Trophoblast cell (in vitro differentiated cells and primary cell): ENCODE measurements around the gene UNC79.
A peak's percentile ranks its signal among the peaks of the same experiment; 100 is the strongest.
"Not testable (repeated sequence)": the region's sequence is repeated elsewhere in the genome, so short reads cannot be mapped to it uniquely, and the experiment has no call there.

ENCODE experiments used
- DNase-seq, 2 donors: peaks; one replicate each; pipeline ENCODE4 v3.0.0-alpha.2; 2016
- H2AFZ ChIP-seq: 2 replicates; pipeline ENCODE4 v1.6.1; 2013; ENCODE audit warnings: low read length, moderate library complexity, mild to moderate bottlenecking; ENCODE audit not compliant: insufficient read depth, poor library complexity
- H2AK5ac ChIP-seq: 2 replicates; pipeline ENCODE4 v1.6.1; 2013; ENCODE audit warnings: mild to moderate bottlenecking, low read length
- H2BK120ac ChIP-seq: 2 replicates; pipeline ENCODE4 v1.6.1; 2013; ENCODE audit warnings: low read length, mild to moderate bottlenecking, moderate library complexity; ENCODE audit not compliant: insufficient read depth, poor library complexity
- H2BK12ac ChIP-seq: 2 replicates; pipeline ENCODE4 v1.6.1; 2013; ENCODE audit warnings: mild to moderate bottlenecking, low read length, moderate library complexity
- H2BK5ac ChIP-seq: 2 replicates; pipeline ENCODE4 v1.6.1; 2013; ENCODE audit warnings: low read length, low read depth, moderate library complexity, mild to moderate bottlenecking; ENCODE audit not compliant: poor library complexity
- H3K14ac ChIP-seq: 2 replicates; pipeline ENCODE4 v1.6.1; 2013; ENCODE audit warnings: mild to moderate bottlenecking, low read length
- H3K18ac ChIP-seq: 2 replicates; pipeline ENCODE4 v1.6.1; 2013; ENCODE audit warnings: mild to moderate bottlenecking, low read length
- H3K23ac ChIP-seq: 2 replicates; pipeline ENCODE4 v1.6.1; 2013; ENCODE audit warnings: low read length
- H3K27ac ChIP-seq: 2 replicates; pipeline ENCODE4 v1.5.1; 2013; ENCODE audit warnings: low read depth, mild to moderate bottlenecking, inconsistent platforms, low read length, moderate library complexity
- H3K27me3 ChIP-seq: 2 replicates; pipeline ENCODE4 v1.6.1; 2013; ENCODE audit warnings: inconsistent platforms, mild to moderate bottlenecking, low read length, moderate library complexity; ENCODE audit not compliant: insufficient read depth
- H3K36me3 ChIP-seq, 2 experiments: 1 replicate in 1 of 2; 2 replicates in 1 of 2; pipeline ENCODE4 v1.6.1; 2013; ENCODE audit warnings: low read length in 2 of 2, mild to moderate bottlenecking in 2 of 2, moderate library complexity in 1 of 2; ENCODE audit not compliant: insufficient read depth in 2 of 2, control insufficient read depth in 1 of 2
- H3K4ac ChIP-seq: 2 replicates; pipeline ENCODE4 v1.6.1; 2013; ENCODE audit warnings: low read depth, mild to moderate bottlenecking, low read length, moderate library complexity
- H3K4me1 ChIP-seq, 2 experiments: 1 replicate in 1 of 2; 2 replicates in 1 of 2; pipeline ENCODE4 v1.6.1; 2013; ENCODE audit warnings: low read length in 2 of 2, mild to moderate bottlenecking in 2 of 2, moderate library complexity in 1 of 2; ENCODE audit not compliant: insufficient read depth in 2 of 2, control insufficient read depth in 1 of 2
- H3K4me2 ChIP-seq: 2 replicates; pipeline ENCODE4 v1.6.1; 2013; ENCODE audit warnings: inconsistent platforms, mild to moderate bottlenecking, low read length, moderate library complexity
- H3K4me3 ChIP-seq: 2 replicates; pipeline ENCODE4 v1.5.1; 2013; ENCODE audit warnings: mild to moderate bottlenecking, low read depth, low read length, inconsistent platforms
- H3K79me1 ChIP-seq: one replicate; pipeline ENCODE4 v1.6.1; 2013; ENCODE audit warnings: low read length
- H3K79me2 ChIP-seq: 2 replicates; pipeline ENCODE4 v1.6.1; 2013; ENCODE audit warnings: low read length, mild to moderate bottlenecking; ENCODE audit not compliant: control insufficient read depth, insufficient read depth, poor library complexity
- H3K9ac ChIP-seq: 2 replicates; pipeline ENCODE4 v1.6.1; 2013; ENCODE audit warnings: mild to moderate bottlenecking, low read length
- H3K9me3 ChIP-seq: 2 replicates; pipeline ENCODE4 v1.6.1; 2013; ENCODE audit warnings: low read depth, mild to moderate bottlenecking, control low read depth, inconsistent platforms, low read length; ENCODE audit not compliant: insufficient read depth
- H4K12ac ChIP-seq: 2 replicates; pipeline ENCODE4 v1.6.1; 2013; ENCODE audit warnings: low read depth, mild to moderate bottlenecking, low read length, moderate library complexity
- H4K8ac ChIP-seq: 2 replicates; pipeline ENCODE4 v1.6.1; 2013; ENCODE audit warnings: low read depth, mild to moderate bottlenecking, low read length, moderate library complexity
- H4K91ac ChIP-seq: one replicate; pipeline ENCODE4 v1.6.1; 2013; ENCODE audit warnings: low read depth, mild to moderate bottlenecking, low read length, moderate library complexity
- WGBS: extraction: QIAGEN DNeasy Blood & Tissue Kit; methylation state at CpG from one replicate; pipeline ENCODE4 v1.1.7; 2013; ENCODE audit warnings: missing lambda C conversion rate; ENCODE audit not compliant: insufficient read length, insufficient coverage; ENCODE audit errors: extremely low coverage; 5-methylcytosine and 5-hydroxymethylcytosine counted together

Gene UNC79

DNA sequence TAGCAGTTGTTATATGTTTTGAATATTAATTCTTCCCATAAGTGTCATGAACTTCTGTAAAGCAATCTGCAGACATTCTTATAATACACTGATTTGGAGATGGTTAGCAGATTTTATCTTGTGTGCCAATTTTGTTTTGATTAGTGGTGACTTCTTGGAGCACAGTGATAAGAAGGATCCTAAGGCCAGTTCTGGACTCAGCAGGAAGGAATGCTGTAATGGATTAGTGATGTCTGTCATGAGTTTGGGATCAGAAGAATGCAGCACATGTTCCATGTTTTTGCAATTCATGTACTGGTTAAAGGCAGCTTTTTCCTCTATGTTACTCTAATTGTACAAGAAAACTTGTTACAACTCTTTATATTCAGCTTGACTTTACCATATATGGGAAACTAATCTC lies 91.5 kb downstream of the UNC79 start:
- H3K9me3 ChIP-seq = no peaks in the 10 kb centered on the region
- H3K27me3 ChIP-seq = no peaks in the 10 kb centered on the region
- no peak overlapping the region for H3K4ac ChIP-seq
- H3K4me1 ChIP-seq = no peaks in the 10 kb centered on the region
- no peaks in the 10 kb centered on the region for H3K36me3 ChIP-seq
- H2AK5ac ChIP-seq = no peak overlapping the region
- no peak overlapping the region for H3K14ac ChIP-seq
- no peak overlapping the region for H3K4me3 ChIP-seq
- H3K9ac ChIP-seq = no peak overlapping the region
- H2AFZ ChIP-seq = no peak overlapping the region
- H3K23ac ChIP-seq = no peak overlapping the region
- H2BK120ac ChIP-seq = no peak overlapping the region
- no peaks in the 10 kb centered on the region for H3K79me2 ChIP-seq
- H4K91ac ChIP-seq = no peak overlapping the region
- H2BK12ac ChIP-seq = no peak overlapping the region
- no peak overlapping the region for H3K4me2 ChIP-seq
- no peaks in the 10 kb centered on the region for H3K79me1 ChIP-seq
- H2BK5ac ChIP-seq = no peak overlapping the region
- no peak overlapping the region for H4K8ac ChIP-seq
- DNase-seq = peak; percentile 24 to 77
- H3K18ac ChIP-seq = no peak overlapping the region
- H4K12ac ChIP-seq = no peak overlapping the region
- no peak overlapping the region for H3K27ac ChIP-seq

- H2AK5ac ChIP-seq, H3K79me1 ChIP-seq, H2BK120ac ChIP-seq, DNase-seq, H4K8ac ChIP-seq, H3K23ac ChIP-seq, H2BK12ac ChIP-seq, H3K4me2 ChIP-seq, H3K79me2 ChIP-seq, H2BK5ac ChIP-seq, H3K18ac ChIP-seq, H3K27ac ChIP-seq, H3K4me1 ChIP-seq, H3K36me3 ChIP-seq, H4K12ac ChIP-seq, H3K14ac ChIP-seq, H3K4ac ChIP-seq, H3K9ac ChIP-seq, H3K27me3 ChIP-seq, H2AFZ ChIP-seq, H4K91ac ChIP-seq, H3K4me3 ChIP-seq, H3K9me3 ChIP-seq: not testable (repeated sequence)
- no CpG with 5 or more reads among the region's 5 CpGs for WGBS
Measured at GRCh38 chr14:93525216-93525615, 94.5 kb downstream of the UNC79 start.

GRCh38 chr14:93525696-93526451 lies 95.1 kb downstream of the UNC79 start:
- H4K8ac ChIP-seq = no peak overlapping the region
- H4K12ac ChIP-seq = no peak overlapping the region
- WGBS = no CpG with 5 or more reads among the region's 2 CpGs

GRCh38 chr14:93527203-93527607 lies 96.5 kb downstream of the UNC79 start:
- Histone ChIP-seq H2AFZ (no peak overlapping the region), H3K18ac (no peak overlapping the region), H2BK120ac (no peak overlapping the region), H4K8ac (no peak overlapping the region), H2AK5ac (no peak overlapping the region), H3K27ac (no peak overlapping the region), H3K36me3 (no peaks in the 10 kb centered on the region), H3K4ac (no peak overlapping the region), H3K4me2 (no peak overlapping the region), H3K9ac (no peak overlapping the region), H3K4me1 (no peaks in the 10 kb centered on the region), H2BK5ac (no peak overlapping the region), H3K14ac (no peak overlapping the region), H3K23ac (no peak overlapping the region), H3K79me2 (no peaks in the 10 kb centered on the region), H3K4me3 (no peak overlapping the region), H4K91ac (no peak overlapping the region), H3K79me1 (no peaks in the 10 kb centered on the region), H3K9me3 (no peaks in the 10 kb centered on the region), H4K12ac (no peak overlapping the region), H2BK12ac (no peak overlapping the region), H3K27me3 (no peaks in the 10 kb centered on the region)
- no CpG with 5 or more reads among the region's 4 CpGs for WGBS
- peak in 1 of 2 donors; percentile 51 for DNase-seq

More at GRCh38 chr14:93525696-93526451, 95.1 kb downstream of the UNC79 start:
- Histone ChIP-seq H4K91ac (no peak overlapping the region), H2BK120ac (no peak overlapping the region), H3K9me3 (no peaks in the 10 kb centered on the region), H3K27ac (no peak overlapping the region), H2AFZ (no peak overlapping the region), H2AK5ac (no peak overlapping the region), H3K79me1 (no peaks in the 10 kb centered on the region), H2BK5ac (no peak overlapping the region), H3K36me3 (no peaks in the 10 kb centered on the region), H3K9ac (no peak overlapping the region), H2BK12ac (no peak overlapping the region), H3K18ac (no peak overlapping the region), H3K23ac (no peak overlapping the region), H3K14ac (no peak overlapping the region), H3K4me1 (no peaks in the 10 kb centered on the region), H3K27me3 (no peaks in the 10 kb centered on the region), H3K4ac (no peak overlapping the region), H3K79me2 (no peaks in the 10 kb centered on the region), H3K4me3 (no peak overlapping the region), H3K4me2 (no peak overlapping the region)
- no peak for DNase-seq
